DMS153 treated with DMSO at 0.1 percent for 48 hours (cell line): ENCODE results near the gene TNFAIP1.
"Not testable (repeated sequence)": the region's sequence is repeated elsewhere in the genome, so short reads cannot be mapped to it uniquely, and the experiment has no call there.

ENCODE experiments used
- DNase-seq: peaks from one replicate; lab custom pipeline; 2025; ENCODE audit not compliant: unreplicated experiment; lab: John Stamatoyannopoulos, UW

TNFAIP1 gene, protein sequence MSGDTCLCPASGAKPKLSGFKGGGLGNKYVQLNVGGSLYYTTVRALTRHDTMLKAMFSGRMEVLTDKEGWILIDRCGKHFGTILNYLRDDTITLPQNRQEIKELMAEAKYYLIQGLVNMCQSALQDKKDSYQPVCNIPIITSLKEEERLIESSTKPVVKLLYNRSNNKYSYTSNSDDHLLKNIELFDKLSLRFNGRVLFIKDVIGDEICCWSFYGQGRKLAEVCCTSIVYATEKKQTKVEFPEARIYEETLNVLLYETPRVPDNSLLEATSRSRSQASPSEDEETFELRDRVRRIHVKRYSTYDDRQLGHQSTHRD

DNA sequence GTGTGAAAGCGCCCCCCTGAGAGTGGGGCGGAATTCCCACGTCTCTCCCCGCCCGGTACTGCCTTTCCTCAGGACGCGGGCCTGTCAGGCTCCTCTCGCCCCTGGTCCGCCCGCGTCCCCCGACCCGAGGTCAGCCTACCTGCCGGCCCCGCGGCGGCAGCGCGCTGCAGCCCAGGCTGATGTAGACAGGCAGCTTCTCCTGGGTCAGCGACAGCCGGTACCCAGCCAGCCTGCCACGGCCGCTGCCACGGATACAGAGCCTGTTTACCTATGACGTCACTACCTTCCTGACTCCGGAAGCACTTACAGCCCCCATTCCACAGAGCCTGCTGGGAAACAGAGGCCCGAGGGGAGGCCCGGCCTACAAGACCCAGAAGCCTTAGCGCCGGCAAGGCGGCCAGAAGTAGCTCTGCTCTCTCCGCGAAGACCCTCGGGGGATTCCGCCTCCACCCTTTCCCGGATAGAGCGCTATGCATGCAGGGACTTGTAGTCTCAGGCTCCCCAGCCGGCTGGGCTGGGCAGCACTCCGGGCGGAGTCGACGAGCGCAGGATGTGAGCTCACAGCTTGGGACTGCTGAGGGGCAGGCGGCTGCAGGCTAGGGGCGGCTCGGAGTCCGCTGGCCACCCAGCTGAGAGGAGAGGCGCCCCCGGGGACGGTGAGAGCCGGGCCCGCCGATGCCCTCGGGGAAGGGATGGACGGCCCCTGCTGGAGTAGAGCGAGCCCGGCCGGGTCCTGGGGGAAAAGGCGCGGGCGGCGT is at the start of gene TNFAIP1, which contains the start of gene IFT20:
TSS of gene TNFAIP1 (plus strand) at position 561 of the 758 bp plus-strand sequence. CDS start 3,761 bp downstream, outside the sequence.
TSS of gene IFT20 (minus strand) at position 272 of the 758 bp plus-strand sequence. CDS start 3,487 bp downstream, outside the sequence.
- DNase-seq, result peak; percentile 99

DNA sequence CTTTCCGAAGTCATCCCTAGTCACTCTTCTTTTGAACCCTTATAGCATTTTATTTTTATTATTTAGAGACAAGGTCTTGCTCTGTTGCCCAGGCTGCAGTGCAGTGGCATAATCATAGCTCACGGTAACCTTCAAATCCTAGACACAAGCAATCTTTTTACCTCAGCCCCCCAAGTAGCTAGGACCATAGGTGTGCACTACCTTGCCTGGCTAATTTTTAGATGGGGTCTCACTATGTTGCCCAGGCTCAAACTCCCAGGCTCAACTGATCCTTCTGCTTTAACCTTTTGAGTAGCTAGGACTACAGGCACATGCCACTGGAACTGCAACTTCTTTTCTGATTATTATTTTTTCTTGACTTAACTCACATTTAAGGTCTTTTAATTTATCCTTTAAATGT is 49.6 kb upstream of the TNFAIP1 start:
- DNase-seq, result no peak

DNA sequence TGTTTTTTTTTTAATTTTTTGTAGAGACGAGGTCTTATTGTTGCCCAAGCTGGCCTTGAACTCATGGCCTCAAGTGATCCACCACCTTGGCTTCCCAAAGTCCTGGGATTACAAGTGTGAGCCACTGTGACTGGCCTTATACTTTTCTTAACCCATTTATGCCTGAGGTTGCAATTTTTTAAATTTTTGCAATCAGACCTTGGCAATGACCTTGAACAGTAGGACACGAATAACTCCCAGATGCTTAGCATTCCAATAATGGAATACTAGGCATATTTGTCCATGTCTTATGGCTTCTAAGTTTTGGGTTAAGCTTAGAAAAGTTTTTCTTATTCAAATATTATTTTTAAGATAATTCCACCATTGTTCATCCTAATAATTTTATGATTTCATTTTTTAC is 44.9 kb upstream of the TNFAIP1 start:
- DNase-seq, result no peak

DNA sequence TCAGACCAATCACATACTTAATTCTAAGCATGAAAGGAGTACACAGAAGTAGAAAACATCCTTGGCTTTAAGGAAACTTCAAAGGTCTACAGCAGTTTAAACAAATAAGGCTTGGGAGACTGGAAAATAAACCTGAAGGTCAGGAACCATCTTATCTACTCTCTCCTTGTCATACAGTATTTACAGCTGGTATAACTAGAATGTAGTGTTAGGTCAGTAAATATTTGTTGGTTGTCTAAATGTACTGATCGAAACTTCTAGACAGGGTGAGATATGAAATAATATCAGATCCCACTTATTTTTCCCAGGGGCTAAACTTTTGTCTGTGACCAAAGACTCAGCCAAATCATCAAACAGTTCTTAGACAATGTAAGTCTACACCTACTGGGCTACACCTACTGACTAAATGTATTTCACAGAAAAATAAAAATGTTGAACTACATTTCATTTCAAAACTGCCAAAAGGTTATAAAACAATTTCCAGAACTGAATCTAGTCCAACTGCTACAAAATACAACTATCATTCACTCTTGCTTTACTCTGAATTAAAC is 43.7 kb upstream of the TNFAIP1 start:
- no peak for DNase-seq

DNA sequence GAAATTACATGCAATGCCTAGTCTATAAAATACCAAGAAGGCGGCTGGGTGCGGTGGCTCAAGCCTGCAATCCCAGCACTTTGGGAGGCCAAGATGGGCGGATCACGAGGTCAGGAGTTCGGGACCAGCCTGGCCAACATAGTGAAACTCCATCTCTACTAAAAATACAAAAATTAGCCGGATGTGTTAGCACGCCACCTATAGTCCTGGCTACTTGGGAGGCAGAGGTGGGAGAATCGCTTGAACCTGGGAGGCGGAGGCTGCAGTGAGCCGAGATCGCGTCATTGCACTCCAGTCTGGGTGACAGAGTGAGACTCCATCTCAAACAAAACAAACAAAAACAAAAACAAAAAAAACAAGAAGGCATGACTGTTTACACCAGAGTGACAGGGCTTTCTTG is 42.7 kb upstream of the TNFAIP1 start:
- DNase-seq, result not testable (repeated sequence)

DNA sequence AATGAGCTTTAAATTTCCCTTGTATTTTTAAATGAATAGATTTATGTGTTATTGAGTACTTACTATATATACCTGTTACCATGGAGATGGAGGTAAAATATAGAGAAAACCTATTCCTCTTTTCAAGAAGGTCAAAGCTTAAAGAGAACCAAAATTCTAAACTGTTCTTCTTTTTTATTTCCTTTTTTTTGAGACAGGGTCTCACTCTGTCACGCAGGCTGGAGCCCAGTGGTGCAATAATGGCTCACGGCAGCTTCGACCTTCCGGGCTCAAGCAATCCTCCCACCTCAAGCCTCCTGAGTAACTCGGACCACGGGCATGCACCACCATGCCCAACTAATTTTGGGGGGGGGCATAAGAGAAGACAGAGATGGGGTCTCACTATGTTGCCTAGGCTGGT is 41.6 kb upstream of the TNFAIP1 start:
- no peak for DNase-seq

DNA sequence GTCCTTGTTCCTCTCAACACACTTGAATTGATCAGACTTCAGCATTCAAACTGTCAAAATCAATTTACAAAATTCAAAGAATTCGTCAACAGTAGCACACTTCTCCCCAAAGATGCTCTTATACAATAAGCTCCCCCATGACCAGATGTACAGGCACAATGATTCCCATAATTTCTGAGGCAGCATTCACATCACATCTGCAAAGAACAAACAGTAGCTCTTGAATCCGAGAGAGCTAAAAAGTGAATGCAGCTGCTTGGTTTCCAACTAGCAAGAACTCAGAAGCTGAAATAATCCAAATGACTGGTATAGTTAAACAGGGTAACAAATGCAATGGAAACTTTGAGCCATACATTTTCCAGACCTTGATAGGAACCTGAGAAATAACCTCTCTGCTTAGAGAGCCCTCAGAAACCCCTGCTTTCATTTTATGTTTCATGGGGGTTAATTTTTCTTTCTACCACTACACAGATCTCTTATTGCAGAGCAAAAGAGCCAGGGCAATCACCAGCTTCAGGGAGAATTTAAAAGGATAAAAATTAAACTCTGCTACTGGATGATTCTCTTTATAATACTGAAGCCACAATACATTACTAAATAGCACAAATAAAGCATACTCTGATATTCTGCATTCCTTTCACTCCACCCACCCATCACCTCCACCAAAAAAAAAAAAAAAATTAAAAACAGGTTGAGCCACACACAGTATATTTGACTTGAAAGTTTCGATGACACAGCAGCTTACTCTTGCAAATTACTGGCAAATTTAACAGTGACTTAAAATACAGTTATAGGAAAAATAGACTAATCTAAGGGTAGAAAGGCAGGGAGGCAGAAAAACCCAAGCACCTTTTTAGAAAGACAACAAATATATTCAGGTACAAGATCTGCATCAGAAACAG is 39.6 kb upstream of the TNFAIP1 start:
- no peak for DNase-seq

DNA sequence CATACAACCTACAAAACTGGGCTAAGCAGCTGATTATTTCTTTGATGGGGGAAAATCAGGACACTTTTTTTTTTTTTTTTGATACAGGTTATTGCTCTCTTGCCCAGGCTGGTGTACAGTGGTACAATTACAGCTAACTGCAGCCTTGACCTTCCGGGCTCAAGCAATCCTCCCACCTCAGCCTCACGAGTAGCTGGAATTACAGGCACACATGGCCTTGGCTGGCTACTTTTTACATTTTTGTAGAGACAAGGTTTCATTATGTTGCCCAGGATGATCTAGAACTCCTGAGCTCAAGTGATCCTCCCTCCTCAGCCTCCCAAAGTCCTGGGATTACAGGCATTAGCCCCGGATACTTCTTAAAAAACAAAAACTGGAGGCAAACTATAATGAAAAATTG is 37.1 kb upstream of the TNFAIP1 start:
- DNase-seq, result no peak

DNA sequence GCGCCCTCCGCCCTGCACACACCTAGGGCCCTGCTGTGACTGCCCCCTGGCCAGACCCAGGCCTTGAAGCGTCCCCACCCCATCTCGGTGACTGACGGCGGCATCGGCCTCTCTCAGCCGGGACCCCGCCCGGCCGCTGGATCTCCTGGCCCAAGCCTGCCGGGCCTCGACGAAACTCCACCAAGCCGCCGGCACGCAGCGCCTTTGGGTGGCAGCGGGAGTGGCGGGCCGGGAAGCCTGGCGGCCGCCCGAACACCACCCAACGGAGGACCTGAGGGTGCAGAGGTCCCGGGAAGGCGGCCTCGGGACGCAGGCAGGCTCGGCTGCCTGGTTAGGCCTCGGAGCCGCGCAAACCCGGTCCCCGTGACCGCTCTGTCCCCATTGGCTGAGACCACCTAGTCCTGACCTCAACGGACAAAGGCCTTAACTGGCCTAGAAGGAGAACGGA is 28.6 kb upstream of the TNFAIP1 start:
- no peak for DNase-seq

DNA sequence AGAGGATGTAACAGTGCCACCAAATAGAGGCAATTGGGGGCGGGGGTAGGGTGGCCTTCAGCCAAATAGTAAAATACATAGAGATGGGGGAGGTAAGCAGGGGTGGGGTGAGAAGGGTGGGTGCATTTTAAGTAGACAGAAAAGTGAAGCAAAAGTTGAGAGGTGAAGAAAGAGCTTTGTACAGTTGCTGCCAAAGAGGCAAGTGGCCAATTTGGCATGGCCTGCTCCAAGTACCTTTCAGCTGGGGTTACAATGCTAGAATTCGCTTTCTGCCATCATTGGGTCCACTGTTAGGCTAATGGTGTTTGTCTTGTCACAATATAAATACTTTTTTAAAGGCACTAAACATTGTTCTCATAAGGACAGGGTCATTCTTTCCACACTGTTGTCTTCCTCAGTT is 21.7 kb upstream of the TNFAIP1 start:
- DNase-seq, result no peak

DNA sequence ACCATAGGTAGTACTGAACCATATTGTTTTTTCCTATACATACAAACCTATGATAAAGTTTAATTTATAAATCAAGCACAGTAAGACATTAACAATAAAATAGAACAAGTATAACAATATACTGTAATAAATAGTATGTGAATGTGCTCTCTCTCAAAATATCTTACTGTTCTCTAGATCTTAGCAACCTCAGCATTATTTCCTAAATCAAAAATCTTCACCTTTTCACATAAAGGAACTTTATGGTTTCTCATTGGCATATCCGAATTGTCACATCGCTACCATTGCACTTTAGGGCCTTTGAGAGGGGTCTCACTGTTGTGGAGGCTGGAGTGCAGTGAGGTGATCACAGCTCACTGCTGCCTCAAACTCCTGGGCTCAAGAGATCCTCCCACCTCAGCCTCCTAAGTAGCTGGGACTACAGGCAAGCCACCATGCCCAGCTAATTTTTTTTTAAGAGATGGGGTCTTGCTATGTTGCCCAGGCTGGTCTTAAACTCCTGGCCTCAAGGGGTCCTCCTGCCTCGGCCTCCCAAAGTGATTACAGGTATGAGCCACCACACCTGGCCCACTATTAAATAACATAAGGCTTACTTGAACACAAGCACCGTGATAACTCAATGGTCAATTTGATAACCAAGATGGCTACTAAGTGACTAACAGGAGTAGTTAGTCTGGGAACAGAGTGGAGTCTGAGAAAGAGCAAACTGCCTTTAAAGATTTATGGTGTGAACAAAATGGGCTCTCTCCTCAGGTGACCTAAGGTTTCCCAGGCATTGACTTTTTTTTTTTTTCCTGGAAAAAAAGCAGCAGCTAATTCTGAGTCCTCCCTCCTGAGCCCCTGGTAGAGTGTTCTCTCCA is 19.5 kb upstream of the TNFAIP1 start:
- DNase-seq, result no peak

DNA sequence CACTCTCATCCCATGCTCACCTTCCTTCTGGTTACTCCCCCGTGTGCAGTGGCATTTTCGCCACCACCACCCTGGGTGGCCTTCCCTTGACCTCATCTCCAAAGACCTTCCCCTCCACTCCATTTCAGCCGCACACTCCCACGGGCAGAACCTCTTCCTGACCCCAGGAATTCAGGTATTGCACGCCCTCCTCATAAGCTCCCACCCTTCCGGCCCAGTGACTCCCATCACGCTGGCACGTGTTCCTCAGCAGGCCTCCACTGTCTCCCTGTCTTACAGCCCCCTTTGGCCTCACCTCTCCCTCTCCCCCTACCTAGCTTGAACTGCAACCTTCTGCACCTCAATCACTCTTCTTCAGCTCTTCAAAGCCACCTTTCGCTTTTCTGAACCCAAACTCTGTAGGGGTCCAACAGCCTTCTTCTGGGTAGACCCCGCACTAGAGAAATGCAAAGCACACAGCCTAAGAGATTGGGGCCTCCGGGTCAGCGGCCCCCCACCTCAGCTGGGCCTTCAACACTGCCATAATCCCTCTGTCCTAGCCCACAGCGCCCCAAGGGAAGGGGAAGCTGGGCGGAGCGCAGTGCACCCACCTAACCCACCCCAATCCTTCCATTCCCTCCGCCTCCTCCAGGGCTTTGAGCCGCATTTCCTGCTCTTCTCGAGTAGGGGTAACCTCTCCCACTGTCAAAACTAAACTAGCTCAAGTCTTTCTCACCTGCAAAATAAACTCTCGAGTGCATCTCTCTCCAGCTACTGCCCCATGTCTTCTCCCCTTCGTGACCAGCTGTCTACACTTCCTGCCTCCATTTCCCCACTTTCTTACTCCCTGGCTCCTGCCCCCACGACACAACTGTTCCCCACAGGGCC is 18.2 kb upstream of the TNFAIP1 start:
- DNase-seq, result no peak

DNA sequence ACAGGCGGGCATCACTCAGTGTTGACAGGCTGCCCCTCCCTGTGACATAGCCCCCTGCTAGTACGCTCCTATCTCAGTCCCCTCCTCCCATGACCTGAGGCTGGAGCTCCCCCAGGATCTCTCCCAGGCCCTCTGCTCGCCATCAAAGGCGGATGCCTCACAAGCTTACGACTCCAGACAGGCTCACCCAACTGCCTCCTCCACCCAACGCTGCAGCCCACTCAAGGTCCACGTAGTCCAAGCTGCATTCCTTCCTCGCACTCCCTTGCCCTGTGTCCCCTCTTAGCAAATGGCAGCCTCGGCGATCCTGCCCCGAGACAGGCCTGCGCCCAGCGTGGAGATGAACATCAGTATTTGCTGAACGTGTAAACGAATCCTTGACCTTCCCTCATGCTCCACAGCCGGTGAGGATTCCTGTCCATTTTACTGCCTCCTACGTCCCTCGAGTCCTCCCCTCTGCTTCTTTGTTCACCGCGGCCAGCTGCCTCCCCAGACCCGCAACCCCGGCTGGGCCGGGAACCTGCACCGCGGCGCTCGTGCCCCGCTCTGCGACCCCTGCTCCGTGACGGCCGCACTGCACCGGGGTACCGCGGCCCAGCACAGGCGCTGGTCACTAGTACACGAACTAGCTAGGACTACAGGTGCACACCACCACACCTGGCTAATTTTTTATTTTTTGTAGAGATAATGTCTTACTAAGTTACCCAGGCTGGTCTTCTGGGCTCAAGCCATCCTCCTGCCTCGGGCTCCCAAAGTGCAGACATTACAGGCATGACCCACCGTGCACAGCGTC is 17.4 kb upstream of the TNFAIP1 start:
- no peak for DNase-seq

DNA sequence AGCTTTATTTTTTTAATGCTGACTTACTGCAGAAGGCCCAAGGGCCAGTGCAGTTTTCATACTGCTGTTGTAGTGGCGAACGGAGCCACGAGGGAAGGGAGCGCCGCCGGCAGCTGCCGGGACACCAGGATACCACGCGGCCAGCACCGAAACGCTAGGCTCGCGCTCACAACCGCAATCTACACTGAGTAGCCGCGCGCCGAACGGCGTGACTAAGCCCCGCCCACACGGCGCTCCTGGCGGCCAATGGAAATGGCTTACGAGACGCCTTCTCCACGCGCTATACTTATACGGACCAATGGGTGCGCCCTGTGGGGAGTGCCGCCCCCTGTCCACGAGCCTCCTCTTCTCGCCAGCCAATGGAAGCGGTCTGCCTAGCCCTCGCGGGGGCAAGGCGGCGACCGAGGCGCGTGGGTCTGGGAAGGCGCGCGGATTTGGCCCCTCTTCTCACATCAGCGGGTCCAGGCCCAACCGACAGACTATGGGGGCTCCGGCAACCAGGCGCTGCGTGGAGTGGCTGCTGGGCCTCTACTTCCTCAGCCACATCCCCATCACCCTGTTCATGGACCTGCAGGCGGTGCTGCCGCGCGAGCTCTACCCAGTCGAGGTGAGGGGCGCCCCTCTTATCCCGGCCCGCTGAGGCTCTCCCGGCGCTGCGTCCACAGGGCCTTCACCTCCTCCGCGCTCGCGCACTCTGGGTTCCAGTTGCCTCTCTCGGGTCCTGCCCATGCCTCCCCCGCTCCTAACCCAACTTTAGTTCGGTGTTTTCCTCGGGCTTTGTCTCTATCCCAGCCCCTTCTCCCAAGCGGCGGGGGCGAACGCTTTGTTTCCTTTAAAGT is 16.6 kb upstream of the TNFAIP1 start, which contains the start of gene TMEM97:
TSS of gene TMEM97 (plus strand) at position 442 of the 839 bp plus-strand sequence. CDS start at position 482, 40 bp downstream.
- peak; percentile 98 for DNase-seq

DNA sequence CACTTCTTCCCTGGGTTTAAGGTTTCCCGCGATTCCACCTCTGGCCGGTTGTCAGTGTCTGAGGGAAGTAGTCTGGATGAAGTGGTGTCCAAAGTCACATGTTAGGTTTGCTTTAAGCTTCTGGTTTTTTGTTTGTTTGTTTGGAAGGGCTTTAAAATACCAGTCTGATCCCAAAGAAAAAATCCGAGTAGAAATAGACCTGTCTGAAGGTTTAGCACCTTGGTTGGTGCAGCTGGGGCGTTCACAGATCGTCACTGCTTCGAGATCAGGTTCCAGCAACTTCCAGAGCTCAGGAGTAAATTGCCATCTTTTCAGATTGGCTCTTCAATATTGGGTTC is 16.0 kb upstream of the TNFAIP1 start:
- no peak for DNase-seq

DNA sequence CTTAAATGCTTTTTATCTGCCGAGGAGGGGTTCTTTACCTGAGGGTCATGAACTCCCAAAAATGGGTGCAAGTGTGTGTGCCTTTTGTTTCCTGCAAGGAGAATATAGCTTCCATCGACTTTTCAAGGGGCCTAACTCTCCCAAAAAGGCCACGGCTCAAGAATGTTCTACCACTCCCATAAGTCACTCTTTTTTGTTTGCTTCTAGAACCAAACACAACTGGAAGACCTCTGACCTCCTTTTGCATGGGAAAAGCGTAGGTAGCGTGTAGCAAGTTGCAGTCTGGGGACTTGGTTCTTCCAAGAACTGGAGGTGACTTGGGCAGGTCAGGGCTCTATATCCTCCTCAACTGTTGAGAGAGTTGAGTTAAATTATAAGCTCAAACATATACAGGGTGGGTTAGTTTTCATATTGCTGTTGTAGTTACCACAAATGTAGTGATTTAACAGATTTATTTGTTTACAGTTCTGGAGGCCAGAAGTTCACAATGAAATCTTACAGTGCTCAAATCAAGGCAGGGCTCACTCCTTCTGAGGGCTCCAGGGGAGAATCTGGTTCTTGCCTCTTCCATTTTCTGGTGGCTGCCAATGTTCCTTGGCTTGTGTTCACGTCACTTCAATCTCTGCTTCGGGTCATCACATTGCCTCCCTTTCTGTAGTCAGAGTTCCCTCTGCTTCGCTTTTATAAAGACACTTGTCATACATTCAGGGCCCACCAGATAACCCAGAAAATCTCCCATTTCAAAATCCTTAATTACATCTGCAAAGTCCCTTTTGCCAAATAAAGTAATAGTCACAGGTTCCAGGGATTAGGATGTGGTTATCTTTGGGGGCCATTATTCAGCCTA is 15.1 kb upstream of the TNFAIP1 start:
- DNase-seq, result no peak
